ENCODE results near the gene TMPRSS9.

Gene TMPRSS9

DNA sequence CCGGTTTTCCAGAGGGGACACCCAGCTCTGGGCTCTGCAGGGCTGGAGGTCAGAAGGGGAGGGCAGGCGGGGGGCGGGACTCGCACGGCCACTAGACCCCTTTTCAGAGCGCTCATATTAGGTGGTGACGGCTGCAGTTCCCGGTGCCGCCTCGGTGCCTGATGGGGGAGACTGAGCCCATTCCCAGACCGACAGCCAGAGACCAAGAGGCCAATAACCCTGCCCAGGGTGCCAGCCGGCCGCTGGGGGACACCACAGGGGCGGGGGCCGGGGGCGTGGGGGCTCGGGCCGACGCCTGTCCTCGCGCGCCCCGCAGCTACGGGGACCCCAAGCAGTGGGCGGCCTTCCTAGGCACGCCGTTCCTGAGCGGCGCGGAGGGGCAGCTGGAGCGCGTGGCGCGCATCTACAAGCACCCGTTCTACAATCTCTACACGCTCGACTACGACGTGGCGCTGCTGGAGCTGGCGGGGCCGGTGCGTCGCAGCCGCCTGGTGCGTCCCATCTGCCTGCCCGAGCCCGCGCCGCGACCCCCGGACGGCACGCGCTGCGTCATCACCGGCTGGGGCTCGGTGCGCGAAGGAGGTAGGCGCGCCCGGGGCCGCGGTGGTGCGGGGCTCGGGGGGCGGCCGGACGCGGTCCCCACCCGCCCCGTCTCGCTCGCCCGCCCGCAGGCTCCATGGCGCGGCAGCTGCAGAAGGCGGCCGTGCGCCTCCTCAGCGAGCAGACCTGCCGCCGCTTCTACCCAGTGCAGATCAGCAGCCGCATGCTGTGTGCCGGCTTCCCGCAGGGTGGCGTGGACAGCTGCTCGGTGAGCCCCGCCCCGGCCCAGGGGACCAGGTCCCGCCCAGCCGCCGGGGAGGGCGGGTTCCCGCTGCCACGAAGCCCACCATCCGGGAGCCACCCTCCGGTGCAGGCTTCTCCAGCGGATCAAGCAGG lies 64.9 kb downstream of the TMPRSS9 start:
- DNase-seq: no peak

DNA sequence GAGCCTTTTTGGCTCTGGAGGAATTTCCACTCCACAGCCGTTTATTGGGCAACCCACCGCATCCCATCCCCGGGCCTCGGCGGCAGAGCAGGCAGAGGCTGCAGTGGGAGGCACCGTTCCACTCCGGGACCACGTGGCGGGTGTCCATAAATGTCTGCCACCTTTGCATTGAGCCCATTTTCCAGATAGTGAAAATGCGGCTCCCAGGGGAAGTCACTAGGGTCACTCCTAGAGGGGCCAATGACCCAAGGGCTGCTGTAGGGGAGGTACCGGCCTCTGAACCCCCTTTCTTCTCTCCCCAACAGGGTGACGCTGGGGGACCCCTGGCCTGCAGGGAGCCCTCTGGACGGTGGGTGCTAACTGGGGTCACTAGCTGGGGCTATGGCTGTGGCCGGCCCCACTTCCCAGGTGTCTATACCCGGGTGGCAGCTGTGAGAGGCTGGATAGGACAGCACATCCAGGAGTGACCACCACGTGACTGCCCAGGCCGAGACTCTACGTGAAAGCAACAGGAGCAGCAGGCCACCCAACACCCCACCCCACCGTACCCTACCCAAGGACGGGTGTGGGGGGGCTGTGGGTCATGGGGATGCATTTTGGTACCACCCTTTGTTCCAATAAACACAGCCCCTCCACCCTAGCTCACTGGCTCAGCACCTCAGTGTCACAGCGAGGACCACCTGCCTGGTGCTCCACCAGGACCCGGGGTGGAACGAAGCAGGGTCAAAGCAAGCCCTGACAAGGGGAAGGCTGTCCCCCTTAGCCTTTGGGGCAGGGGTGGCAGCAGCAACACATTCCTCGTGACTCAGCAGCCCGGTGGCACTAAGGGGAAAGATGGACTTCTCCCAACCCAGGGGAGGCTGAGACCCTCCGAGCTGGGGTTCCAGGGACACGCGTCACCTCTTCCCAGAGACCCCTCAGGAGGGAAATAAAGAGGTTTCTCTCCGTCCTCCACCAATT lies 65.8 kb downstream of the TMPRSS9 start:
- DNase-seq: no peak

DNA sequence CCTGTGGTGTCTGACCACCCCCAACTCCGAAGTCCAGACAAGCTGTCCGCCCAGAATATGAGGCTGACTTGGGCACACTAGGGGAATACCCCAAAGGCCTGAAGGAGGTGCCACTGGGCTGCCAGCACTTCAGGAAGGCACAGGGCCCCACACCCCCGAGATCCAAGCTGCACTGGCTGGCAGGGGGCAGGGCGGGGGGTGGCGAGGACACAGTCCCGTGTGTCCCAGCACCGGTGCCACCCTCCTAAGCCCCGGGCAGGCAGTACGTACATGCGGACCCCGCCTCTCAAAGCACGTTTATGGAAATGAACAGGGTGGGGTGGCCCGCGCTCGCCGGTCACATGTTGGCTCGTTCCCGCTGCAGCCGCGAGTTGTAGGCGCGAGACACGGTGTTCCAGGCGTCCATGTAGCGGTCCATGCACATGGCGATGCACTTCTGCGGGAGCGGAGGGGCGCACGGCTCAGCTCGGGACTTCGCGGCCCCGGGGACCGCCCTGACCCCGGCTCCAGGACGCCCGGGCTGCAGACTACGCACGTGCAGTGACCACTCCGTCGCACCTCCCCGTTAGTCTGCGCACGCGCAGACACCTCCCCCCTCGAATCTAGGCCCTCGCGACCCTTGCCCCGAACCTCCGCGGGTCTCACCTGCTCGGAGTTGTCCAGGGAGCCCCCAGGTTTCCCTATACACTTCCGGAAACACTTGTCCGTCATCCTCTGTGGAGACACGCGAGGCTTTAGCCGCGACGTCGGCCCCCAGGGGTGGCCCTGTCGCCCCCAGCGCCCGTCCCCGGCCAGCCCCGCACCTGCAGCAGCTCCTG lies 66.8 kb downstream of the TMPRSS9 start:
- DNase-seq: peak; percentile 68

DNA sequence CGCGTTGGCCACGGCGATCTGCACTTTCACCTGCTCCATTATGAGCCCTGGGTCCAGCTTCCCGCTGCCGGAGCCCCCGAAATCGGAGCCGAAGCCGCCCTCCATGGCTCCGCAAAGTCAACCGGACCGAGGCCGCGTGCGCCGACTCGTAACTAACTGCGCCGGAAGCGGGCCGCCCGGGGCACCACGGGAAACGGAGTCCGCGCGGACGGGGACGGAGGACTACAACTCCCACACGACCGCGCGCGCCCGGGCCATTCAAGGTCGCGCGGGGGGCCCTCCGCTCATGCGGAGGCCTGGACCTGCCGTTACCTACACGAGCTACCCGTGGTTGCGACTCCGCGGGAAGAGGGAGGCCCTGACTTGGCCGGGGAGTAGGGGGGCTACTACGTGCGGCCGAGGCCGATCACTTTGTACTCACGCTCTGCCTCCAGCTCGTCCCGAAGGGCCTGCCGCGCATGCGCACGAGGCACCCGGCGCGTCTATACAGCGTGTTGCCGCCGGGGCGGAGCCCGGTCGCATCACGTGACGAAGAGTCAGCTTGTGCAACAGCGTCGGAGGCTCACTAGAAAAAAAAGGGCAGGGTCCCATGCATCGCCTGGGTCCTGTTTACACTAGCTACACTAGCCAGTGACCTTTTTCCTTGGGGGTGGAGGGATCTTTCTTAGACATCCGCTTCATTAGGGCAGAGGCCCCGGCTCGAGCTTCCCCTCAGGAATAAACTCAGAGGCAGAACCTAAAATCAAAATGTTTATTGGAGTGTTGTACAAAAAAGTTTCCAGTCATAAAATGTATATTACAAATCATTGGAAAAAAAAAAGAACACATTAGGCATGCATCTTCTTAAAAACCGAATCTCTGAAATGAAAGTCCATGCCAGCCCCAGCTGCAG lies 67.6 kb downstream of the TMPRSS9 start, which contains the start of gene TIMM13:
TSS of gene TIMM13 (minus strand) at position 158 of the 892 bp plus-strand sequence. CDS start at position 105, 53 bp downstream.
- peak; percentile 97 for DNase-seq

DNA sequence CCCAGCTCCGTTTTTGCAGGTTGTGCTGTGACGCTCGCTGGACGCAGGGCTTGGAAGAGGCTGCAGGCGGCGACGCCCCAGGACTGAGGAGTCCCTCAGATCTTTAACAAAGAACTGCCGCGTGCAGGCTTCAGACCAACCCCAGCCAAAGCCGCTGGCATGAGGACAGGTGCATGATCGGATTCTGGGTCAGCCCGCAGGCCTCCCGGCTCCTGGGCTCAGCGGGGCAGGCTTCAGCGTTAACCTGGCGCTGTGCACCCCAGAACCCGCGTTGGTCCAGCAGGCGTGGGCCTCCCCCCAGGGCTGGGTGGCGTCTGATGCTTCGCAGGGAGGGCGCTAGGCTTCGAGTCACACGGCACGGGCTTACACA lies 68.2 kb downstream of the TMPRSS9 start:
- DNase-seq: no peak

DNA sequence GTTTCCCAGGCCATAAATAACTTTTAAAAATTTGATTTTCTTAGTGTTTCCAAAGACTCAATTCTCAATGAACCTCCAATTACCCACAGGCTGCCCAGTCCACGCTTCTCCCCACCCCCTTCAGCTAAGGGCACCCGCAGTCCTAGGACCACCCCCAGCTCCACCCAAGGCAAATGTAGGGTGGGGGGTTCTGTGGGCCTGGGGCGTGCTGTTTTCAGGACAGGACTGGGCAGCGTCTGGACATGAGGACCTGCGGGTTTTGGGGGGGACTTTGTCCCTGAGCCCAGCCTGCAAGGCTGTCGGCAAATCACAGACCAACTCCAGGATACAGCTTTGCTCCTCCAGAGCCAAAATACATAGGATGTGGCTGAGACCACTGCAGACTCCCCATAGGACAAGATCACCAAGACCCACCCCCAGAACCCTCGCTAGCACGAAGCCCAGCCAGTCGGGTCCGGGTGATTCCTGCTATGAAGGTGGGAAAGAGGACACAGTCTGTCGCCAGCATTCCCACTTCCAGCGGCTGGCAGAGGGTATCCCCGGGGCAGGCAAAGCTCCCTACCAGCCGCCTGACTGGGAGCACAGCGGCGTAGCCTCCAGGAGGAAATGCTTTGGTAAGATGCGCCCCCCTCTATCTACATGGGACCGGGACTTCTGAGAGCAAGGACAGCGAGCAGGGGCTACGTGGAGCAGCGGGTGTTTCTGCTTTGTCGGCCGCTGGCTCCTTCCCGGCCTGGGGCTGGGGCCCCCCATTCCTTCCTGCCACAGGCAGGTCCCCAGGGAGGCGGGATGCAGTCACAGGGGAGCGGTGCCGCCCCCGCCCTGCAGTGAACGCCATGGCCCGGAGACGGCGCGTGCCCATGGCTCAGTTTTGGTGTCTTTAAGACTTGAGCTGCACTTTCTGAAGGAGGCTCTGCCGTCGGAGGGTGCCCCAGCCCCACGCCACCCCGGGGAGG lies 69.0 kb downstream of the TMPRSS9 start:
- no peak for DNase-seq

DNA sequence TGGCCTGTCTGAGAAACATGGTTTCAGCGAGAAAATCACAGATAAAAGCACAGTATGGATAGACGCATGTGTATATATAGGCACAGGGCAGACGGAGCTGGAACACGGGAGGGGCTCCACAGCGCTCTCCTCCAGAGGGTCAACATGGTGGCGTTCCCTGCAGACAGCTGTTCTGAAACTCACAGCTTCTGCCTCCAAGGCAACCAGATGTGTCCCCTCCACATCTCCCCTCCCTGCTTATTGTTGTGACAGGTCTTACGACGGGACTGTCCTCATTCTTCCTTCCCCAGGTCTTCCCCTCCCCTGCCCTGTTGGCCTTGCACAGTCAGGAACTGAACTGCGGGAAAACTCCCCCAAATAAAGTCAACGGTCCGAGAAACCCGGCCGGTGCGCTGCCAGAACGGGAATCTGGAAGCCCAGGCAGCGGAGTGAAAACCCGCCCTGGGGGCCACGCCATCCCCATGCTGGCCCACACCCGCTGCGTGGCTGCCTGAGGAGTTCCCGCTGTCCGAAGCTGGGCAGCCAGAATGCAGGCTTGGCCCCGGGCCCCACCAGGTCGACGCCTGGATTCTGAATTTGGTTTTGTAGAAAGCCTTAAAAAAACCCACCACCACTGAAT lies 70.0 kb downstream of the TMPRSS9 start:
- DNase-seq: no peak

DNA sequence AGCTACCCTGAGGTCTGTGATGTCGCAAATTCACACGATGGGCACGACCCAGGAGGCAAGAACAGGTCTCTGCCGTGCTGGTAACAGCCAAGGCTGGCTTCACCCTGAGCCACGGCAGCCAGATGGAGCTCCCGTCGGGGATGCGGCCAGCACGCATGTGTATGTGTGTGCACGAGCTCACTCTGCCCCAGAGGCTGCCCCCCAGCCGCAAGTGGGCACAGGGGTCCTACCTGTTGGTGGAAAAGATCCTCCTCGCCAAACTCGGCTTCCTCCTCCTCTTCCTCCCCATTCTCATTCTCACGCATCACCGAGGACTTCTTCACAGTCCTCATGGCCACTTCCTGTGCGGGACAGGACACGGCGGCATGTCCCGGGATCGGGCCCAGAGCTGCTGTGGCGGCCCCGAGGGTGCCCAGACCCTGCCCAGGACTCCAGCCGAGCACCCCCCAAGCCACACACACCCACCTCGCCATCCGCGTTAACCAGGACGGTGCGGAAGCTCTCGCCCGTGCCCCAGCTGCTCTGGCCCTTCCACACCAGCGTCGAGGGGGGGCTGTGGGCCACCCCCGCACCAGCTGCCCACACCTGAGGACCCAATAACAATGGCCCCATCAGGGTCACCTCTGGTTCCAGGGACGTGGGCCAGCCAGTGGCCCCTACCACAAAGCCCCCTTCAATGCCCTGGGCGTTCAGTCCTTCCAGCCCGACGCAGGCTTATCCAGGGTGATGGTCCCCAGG lies 71.4 kb downstream of the TMPRSS9 start:
- DNase-seq: no peak

DNA sequence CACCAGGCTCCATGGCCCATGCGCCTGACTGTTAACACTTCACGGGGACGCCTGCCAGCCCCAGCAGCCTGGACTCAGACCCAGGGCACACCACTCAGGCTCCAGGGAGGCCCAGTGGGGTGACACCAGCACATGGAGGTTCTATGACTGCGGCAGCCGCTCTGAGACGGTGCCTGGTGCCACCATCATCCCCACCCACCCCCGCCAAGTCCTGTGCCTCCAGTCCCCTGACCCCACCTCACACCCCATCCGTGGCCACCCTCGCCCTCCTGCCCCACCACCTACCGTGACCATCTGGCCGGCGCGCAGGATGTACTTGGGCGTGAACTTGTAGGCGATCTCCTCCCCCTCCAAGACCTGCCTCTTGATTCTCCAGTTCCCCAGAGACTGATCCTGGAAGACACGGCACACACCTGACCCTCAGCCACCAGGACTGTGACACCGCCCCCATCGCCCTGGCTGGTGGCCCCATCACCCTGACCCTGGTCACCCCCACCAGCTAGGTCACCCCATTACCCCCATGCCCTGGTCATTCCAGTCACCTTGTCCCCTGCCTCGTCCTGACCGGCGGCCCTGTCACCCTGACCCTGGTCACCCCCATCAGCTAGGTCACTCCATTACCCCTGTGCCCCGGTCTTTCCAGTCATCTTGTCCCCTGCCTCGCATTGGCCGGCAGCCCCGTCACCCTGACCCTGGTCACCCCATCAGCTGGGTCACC lies 72.2 kb downstream of the TMPRSS9 start:
- no peak for DNase-seq

DNA sequence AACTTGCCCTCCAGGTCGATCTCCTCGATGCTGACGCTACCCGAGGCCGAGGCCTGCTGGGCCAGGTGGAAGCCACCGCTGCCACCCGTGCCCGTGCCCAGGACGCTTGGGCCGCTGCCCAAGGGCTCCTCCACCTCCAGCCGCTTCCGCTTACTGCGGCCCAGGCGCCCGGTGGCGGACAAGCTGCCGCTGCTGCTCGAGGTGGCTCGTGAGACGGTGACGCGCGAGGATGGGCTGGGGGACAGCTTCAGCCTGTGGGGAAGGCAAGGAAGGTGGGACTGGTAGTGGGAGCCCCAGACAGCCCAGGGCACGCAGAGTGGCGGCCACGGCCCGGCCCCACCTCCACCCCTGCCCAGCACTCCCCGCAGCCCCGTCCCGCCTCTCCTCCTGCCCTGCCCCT lies 73.8 kb downstream of the TMPRSS9 start:
- no peak for DNase-seq

DNA sequence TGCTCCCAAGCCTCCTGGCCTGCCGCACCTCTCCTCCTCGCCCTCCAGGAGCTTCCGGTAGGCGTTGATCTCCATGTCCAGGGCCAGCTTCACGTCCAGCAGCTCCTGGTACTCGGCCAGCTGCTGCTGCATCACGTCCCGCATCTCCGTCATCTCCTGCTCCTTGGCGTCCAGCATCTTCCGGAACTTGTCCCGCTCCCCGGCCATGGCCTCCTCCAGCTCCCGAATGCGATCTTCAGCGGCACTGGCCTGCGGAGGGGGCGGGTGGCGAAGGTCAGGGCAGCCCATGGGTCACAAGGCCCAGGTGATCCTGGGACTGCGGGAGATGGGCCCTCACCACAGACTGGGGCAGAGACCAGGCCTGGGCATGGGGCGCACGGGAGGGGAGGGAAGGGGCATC lies 74.2 kb downstream of the TMPRSS9 start:
- no peak for DNase-seq

DNA sequence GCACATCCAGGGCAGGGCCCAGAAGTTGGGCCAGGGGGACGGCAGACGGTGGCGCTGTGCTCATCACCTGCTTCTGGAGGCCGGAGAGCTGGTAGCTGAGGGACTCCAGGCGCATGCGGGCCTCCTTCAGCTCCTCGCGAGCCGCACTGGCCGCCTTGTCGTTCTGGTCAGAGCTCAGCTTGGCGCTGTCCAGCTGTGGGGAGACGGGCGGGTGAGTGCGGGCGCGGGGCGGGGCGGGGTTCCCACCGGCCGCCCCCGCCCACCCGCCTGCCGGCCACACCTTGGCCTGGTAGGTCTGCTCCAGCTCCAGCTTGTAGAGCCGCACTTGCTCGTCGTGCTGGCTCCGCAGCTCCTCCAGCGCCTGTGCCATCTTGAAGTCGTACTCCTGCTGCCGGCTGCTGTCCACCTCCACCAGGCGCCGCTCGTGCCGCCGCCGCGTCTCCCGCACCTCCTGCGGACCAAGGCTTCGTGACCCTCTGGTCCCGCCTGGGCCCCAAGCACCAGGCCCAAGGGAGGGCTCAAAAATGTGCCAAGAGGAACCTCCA lies 74.7 kb downstream of the TMPRSS9 start:
- DNase-seq: no peak

DNA sequence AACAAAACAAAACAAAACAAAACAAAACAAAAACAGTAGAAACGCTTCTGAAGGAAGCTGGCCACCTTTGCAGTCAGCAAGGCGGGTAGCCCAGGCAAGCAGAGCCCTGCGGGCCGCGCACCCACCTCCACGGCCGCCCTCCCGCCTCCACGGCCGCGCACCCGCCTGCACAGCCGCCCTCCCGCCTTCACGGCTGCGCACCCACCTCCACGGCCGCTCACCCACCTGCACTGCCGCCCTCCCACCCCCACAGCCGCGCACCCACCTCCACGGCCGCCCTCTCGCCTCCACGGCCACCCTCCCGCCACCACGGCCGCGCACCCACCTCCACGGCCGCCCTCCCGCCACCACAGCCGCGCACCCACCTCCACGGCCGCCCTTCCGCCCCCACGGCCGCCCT lies 76.3 kb downstream of the TMPRSS9 start:
- no peak for DNase-seq

DNA sequence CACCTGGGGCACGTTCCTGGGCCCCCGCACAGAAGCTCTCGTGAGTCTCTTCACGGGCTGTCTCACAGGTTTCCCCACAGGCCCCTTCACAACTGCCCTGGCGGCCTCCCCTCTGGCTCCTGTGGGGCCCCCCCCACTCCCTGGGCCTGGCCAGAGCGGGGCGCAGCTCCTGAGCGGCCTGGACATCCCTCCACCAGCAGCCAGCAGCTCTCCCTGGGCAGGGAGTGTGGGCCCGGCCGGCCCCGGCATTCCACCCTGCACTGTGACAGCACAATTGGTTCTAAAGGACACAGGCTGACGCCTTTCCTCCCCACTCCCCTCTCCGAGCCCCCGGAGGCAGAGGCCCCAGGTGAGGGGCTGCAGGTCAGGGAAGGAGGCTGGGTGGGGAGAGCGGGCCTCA lies 76.9 kb downstream of the TMPRSS9 start:
- no peak for DNase-seq

DNA sequence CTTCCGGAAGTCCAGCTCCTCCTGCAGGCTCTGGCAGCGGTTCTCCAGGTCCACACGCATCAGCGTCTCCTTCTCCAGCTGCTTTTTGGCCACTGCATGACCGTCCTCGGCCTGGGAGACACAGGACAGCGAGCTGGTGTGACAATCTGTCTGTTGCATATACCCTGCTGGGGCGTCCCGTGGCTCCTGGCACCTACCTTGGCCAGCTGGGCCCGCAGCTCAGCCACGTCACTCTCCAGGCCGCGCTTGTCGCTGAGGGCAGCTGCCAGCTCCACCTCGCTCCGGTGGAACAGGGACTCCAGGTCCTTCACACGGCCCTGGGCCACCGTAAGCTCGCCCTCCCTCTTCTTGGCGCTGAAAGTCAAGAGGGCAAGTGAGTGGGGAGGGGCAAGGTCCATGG lies 78.1 kb downstream of the TMPRSS9 start:
- no peak for DNase-seq

DNA sequence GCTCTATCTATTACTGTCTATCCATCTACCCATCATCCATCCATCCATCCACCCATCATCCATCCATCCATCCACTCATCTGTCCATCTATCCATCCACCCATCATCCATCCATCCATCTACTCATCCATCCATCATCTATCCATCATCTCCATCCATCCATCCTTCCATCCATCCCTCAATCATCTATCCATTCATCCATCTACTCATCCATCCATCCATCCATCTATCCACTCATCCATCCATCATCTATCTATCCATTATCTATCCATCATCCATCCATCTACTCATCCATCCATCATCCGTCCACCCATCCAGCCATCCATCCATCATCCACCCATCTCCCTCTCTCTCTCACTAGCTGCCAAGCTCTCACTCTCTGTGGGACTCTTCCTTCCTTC lies 80.5 kb downstream of the TMPRSS9 start:
- no peak for DNase-seq

DNA sequence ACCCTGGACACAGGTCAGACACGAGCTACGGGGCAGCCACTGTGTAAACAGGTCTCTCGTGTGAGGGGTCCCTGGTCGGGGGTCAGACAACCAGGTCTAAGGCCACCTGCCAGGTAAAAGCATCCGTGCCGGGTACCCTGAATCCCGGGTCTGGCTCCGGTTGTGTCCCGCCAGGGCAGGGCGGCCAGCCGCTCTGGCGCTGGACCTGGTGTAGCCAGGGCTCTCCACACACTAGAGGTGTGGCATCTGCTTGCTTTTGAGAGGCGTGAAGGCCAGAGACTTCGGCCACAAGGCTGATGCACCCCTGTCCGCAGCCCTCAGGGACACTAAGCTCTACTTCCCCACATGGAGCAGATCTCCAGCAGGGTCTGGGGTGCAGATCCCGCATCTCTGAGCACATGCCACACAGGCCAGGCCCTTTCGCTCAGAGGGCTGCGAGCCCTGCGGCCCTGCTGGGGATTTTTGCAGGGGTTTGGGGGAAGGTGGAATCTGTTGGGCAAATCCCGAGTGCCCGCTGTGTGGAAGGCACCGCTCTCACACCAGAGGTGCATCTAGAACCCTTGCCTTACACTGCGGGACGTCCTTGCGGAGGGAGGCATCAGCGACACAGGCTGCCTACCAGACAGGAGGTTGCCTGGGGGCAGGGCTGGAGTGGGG lies 81.2 kb downstream of the TMPRSS9 start:
- no peak for DNase-seq

Measured in stimulated activated CD8-positive, alpha-beta memory T cell treated with anti-CD3 and anti-CD28 coated beads, Interleukin-4, amount 100 ng/mL, for 48 hours (primary cell).